Fibroblast of lung (primary cell): ENCODE measurements around the gene C1orf53. TPM values are rescaled to one million over a fixed set of nuclear protein-coding genes. Genes with fewer than 3 reads are reported as not detected.
A peak's percentile ranks its signal among the peaks of the same experiment; 100 is the strongest.

Experiments
- DNase-seq, 2 donors: peaks; one replicate each; pipeline versions ENCODE4 v3.0.0 to v3.0.0-alpha.2; 2010; ENCODE audit warnings: low read depth in 2 of 2
- H2AFZ ChIP-seq: 2 replicates; pipeline ENCODE4 v1.5.1; 2012; ENCODE audit warnings: low read length, control low read depth, inconsistent platforms
- H3K27ac ChIP-seq: 2 replicates; pipeline ENCODE4 v1.5.1; 2011; ENCODE audit warnings: low read length, control low read depth; ENCODE audit not compliant: insufficient read depth
- H3K27me3 ChIP-seq: 2 replicates; pipeline ENCODE4 v1.5.1; 2011; ENCODE audit warnings: mild to moderate bottlenecking, low read length; ENCODE audit not compliant: control insufficient read depth, insufficient read depth
- H3K36me3 ChIP-seq: 2 replicates; pipeline ENCODE4 v1.5.1; 2011; ENCODE audit warnings: low read length; ENCODE audit not compliant: control insufficient read depth, insufficient read depth
- H3K4me1 ChIP-seq: 2 replicates; pipeline ENCODE4 v1.5.1; 2011; ENCODE audit warnings: low read length; ENCODE audit not compliant: control insufficient read depth, insufficient read depth; ENCODE audit errors: extremely low read depth
- H3K4me2 ChIP-seq: 2 replicates; pipeline ENCODE4 v1.5.1; 2011; ENCODE audit warnings: low read length, control low read depth; ENCODE audit not compliant: insufficient read depth; ENCODE audit errors: extremely low read depth
- H3K4me3 ChIP-seq, 4 experiments: fragments of 200-600 bp in 1 of 4; sonication (generic) in 1 of 4; replicated peaks in 1 of 4; 2 replicates each; pipeline ENCODE4 v1.5.1; 2011 to 2016; ENCODE audit warnings: low read length in 4 of 4, low read depth in 3 of 4, mild to moderate bottlenecking in 3 of 4, control low read depth in 2 of 4, inconsistent platforms in 1 of 4, mixed read lengths in 1 of 4; ENCODE audit not compliant: insufficient read depth in 1 of 4; ENCODE audit errors: control extremely low read depth in 1 of 4
- H3K79me2 ChIP-seq: 2 replicates; pipeline ENCODE4 v1.5.1; 2012; ENCODE audit warnings: mild to moderate bottlenecking, low read length, inconsistent platforms; ENCODE audit not compliant: control insufficient read depth, insufficient read depth
- H3K9ac ChIP-seq: 2 replicates; pipeline ENCODE4 v1.5.1; 2011; ENCODE audit warnings: mild to moderate bottlenecking, low read length, control low read depth; ENCODE audit not compliant: insufficient read depth
- H3K9me3 ChIP-seq: 2 replicates; pipeline ENCODE4 v1.5.1; 2012; ENCODE audit warnings: low read depth, low read length; ENCODE audit not compliant: control insufficient read depth, insufficient read depth
- H4K20me1 ChIP-seq: 2 replicates; pipeline ENCODE4 v1.5.1; 2011; ENCODE audit warnings: low read length; ENCODE audit not compliant: control insufficient read depth, insufficient read depth; ENCODE audit errors: extremely low read depth
- EZH2 ChIP-seq: IDR thresholded peaks from 2 replicates; pipeline ENCODE4 v1.5.1; 2012; ENCODE audit warnings: low read length, control low read depth, mild to moderate bottlenecking; ENCODE audit errors: missing control alignments
- polyA plus RNA-seq, 2 donors: library from polyadenylated mRNA; depleted of rRNA in 1 of 2; stranded (reverse) in 1 of 2; unstranded in 1 of 2; fragments of >200 nt; gene quantifications; 2 replicates each; pipeline ENCODE4 v1.2.1, GENCODE V29; 2011 to 2012; ENCODE audit warnings: missing spikeins in 1 of 2
- total RNA-seq: library from RNA; depleted of rRNA; stranded (reverse); fragments of >200 nt; gene quantifications from 2 replicates; pipeline ENCODE4 v1.2.1, GENCODE V29; 2014
- TF ChIP-seq, protein P1 (sequence below), 2 donors: IDR thresholded peaks in 1 of 2; conservative IDR thresholded peaks in 1 of 2; 1 replicate in 1 of 2; 2 replicates in 1 of 2; pipeline ENCODE4 v1.5.1; 2011 to 2012; ENCODE audit warnings: low read length in 2 of 2, control low read depth in 1 of 2, inconsistent platforms in 1 of 2, low read depth in 1 of 2, mild to moderate bottlenecking in 1 of 2

C1orf53 gene
- total and polyA plus RNA-seq, 2 donors (not counting 1 experiment from before 2014, with no cell fraction given) = 3.0 to 3.3 TPM

DNA sequence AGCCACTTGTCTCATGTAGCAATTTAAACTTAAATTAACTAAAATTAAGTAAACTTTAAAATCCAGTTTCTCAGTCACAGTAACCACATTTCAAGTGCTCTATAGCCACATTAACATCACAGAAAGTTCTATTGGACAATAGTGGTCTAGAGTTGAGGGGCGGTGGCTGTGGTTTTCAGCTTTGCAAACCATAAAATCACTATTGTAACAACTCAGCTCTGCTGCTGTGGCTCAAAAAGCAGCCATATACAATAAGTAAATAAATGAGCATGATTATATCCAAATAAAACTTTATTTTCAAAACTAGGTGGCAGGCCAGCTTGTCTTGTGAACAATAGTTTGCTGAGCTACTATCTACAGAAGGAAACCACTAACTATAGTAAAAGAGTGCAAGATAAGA lies 43.4 kb upstream of the C1orf53 start:
- H3K4me1 ChIP-seq = no peaks in the 10 kb centered on the region
- H3K36me3 ChIP-seq = no peaks in the 10 kb centered on the region
- H2AFZ ChIP-seq = no peak overlapping the region
- H3K9me3 ChIP-seq = no peaks in the 10 kb centered on the region
- H3K79me2 ChIP-seq = no peaks in the 10 kb centered on the region
- H4K20me1 ChIP-seq = no peaks in the 10 kb centered on the region
- no peak overlapping the region for H3K4me3 ChIP-seq
- H3K27me3 ChIP-seq = no peaks in the 10 kb centered on the region
- H3K4me2 ChIP-seq = no peak overlapping the region
- no peak overlapping the region for H3K27ac ChIP-seq
- TF ChIP-seq, protein P1, sequence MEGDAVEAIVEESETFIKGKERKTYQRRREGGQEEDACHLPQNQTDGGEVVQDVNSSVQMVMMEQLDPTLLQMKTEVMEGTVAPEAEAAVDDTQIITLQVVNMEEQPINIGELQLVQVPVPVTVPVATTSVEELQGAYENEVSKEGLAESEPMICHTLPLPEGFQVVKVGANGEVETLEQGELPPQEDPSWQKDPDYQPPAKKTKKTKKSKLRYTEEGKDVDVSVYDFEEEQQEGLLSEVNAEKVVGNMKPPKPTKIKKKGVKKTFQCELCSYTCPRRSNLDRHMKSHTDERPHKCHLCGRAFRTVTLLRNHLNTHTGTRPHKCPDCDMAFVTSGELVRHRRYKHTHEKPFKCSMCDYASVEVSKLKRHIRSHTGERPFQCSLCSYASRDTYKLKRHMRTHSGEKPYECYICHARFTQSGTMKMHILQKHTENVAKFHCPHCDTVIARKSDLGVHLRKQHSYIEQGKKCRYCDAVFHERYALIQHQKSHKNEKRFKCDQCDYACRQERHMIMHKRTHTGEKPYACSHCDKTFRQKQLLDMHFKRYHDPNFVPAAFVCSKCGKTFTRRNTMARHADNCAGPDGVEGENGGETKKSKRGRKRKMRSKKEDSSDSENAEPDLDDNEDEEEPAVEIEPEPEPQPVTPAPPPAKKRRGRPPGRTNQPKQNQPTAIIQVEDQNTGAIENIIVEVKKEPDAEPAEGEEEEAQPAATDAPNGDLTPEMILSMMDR (conservative IDR thresholded peaks at IDR 0.05 in 1 of 2, IDR thresholded peaks at IDR 0.05 in 1 of 2; ENCODE audit: low read depth in 1 of 2, low read length in 2 of 2) = no peak
- H3K9ac ChIP-seq = no peak overlapping the region
- DNase-seq = no peak

DNA sequence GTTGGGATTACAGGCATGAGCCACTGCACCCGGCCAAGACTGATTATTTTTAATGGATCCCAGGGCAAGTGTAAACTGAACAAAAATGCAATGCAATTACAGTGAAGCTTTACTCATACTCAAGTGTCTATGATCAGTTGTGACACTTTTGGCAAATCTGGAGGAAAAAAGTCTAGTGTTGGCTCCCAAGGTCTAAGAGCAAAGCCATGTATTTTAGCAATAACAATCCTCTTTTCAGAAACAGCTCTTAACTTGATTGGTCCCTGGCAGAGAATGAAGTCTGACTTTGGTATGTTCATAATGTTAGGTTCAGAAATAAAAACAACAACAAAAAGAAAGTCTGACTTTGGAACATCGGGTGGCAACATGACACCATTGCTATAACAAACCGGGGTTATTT lies 40.2 kb upstream of the C1orf53 start:
- no peak overlapping the region for H3K4me2 ChIP-seq
- no peak overlapping the region for H2AFZ ChIP-seq
- no peaks in the 10 kb centered on the region for H3K79me2 ChIP-seq
- DNase-seq = peak in 1 of 2 donors; percentile 34
- H3K4me1 ChIP-seq = no peaks in the 10 kb centered on the region
- no peak overlapping the region for H3K4me3 ChIP-seq
- no peaks in the 10 kb centered on the region for H4K20me1 ChIP-seq
- no peaks in the 10 kb centered on the region for H3K27me3 ChIP-seq
- H3K36me3 ChIP-seq = no peaks in the 10 kb centered on the region
- H3K27ac ChIP-seq = no peak overlapping the region
- H3K9me3 ChIP-seq = no peaks in the 10 kb centered on the region
- TF ChIP-seq EZH2 = no peak
- TF ChIP-seq, protein P1 (conservative IDR thresholded peaks at IDR 0.05 in 1 of 2, IDR thresholded peaks at IDR 0.05 in 1 of 2; ENCODE audit: low read depth in 1 of 2, low read length in 2 of 2) = no peak
- no peak overlapping the region for H3K9ac ChIP-seq

DNA sequence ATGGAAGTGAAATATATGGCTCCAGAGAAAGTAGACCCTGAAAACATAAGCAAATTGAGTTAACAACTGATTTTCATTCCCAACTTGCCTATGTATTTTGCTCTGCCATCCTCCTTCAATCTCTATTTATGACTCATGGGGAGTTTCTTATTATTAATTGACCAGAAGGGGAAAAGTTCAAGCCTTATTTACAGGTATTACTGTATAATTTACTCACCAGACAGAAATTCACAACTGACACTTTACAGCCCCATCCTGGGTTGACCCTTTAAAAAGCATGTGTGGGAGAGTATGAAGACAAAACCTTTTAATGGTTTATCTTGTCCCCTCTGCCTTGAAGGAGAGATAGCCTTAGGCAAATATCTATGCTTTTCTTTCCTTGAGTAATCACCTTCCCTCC lies 39.8 kb upstream of the C1orf53 start:
- Histone ChIP-seq H3K4me1 (no peaks in the 10 kb centered on the region), H3K4me3 (no peak overlapping the region)

More for the DNA sequence above, 39.8 kb upstream of the C1orf53 start:
- Histone ChIP-seq H3K36me3 (no peaks in the 10 kb centered on the region), H3K27me3 (no peaks in the 10 kb centered on the region), H4K20me1 (no peaks in the 10 kb centered on the region), H3K79me2 (no peaks in the 10 kb centered on the region), H2AFZ (no peak overlapping the region), H3K27ac (no peak overlapping the region), H3K9me3 (no peaks in the 10 kb centered on the region), H3K9ac (no peak overlapping the region), H3K4me2 (no peak overlapping the region)
- peak in 1 of 2 donors; percentile 7 for DNase-seq
- TF ChIP-seq EZH2 = no peak
- TF ChIP-seq, protein P1 (conservative IDR thresholded peaks at IDR 0.05 in 1 of 2, IDR thresholded peaks at IDR 0.05 in 1 of 2; ENCODE audit: low read depth in 1 of 2, low read length in 2 of 2) = no peak
